DOHH2 (cell line): ENCODE results near the gene SIK2.

Source experiments
- H3F3A ChIP-seq: fragments of 200-600 bp; sonication (generic), shearing (Covaris generic); 2 replicates; pipeline ENCODE4 v1.6.0; 2016; ENCODE audit warnings: antibody characterized with exemption, mild to moderate bottlenecking; ENCODE audit not compliant: control insufficient read depth, insufficient read depth
- H3K27ac ChIP-seq: fragments of 200-600 bp; sonication (generic); 2 replicates; pipeline ENCODE4 v1.5.1; 2014; ENCODE audit warnings: low read depth, mild to moderate bottlenecking, low read length, moderate library complexity
- H3K27me3 ChIP-seq: fragments of 200-600 bp; sonication (generic); 2 replicates; pipeline ENCODE4 v1.6.1; 2014; ENCODE audit warnings: mild to moderate bottlenecking, low read length, mixed read lengths; ENCODE audit not compliant: control insufficient read depth
- H3K36me3 ChIP-seq: fragments of 200-600 bp; sonication (generic); 2 replicates; pipeline ENCODE4 v1.6.1; 2014; ENCODE audit warnings: mild to moderate bottlenecking, low read length, moderate library complexity, mixed read lengths; ENCODE audit not compliant: control insufficient read depth
- H3K4me1 ChIP-seq: fragments of 200-600 bp; sonication (generic); 2 replicates; pipeline ENCODE4 v1.6.1; 2014; ENCODE audit warnings: mild to moderate bottlenecking, low read length, mixed read lengths; ENCODE audit not compliant: control insufficient read depth
- H3K4me2 ChIP-seq: fragments of 200-600 bp; sonication (generic); 2 replicates; pipeline ENCODE4 v1.6.0; 2014; ENCODE audit warnings: mild to moderate bottlenecking, low read length, moderate library complexity
- H3K4me3 ChIP-seq: fragments of 200-600 bp; sonication (generic); 2 replicates; pipeline ENCODE4 v1.5.1; 2014; ENCODE audit warnings: mild to moderate bottlenecking, low read length, mixed read lengths
- H3K79me2 ChIP-seq: fragments of 200-600 bp; sonication (generic); 2 replicates; pipeline ENCODE4 v1.6.1; 2014; ENCODE audit warnings: mild to moderate bottlenecking, low read length, mixed read lengths; ENCODE audit not compliant: control insufficient read depth
- H3K9me2 ChIP-seq: fragments of 200-600 bp; sonication (generic); replicated peaks from 2 replicates; pipeline ENCODE4 v1.6.1; 2014; ENCODE audit warnings: mild to moderate bottlenecking, low read length, mixed read lengths; ENCODE audit not compliant: control insufficient read depth
- H3K9me3 ChIP-seq: fragments of 200-600 bp; sonication (generic); 2 replicates; pipeline ENCODE4 v1.6.1; 2014; ENCODE audit warnings: antibody characterized with exemption, low read length, mixed read lengths; ENCODE audit not compliant: control insufficient read depth, insufficient read depth
- H4K20me1 ChIP-seq: fragments of 200-600 bp; sonication (generic); 2 replicates; pipeline ENCODE4 v1.6.0; 2014; ENCODE audit warnings: low read depth, mild to moderate bottlenecking, antibody characterized with exemption, low read length, moderate library complexity; ENCODE audit not compliant: control insufficient read depth, insufficient read depth
- CTCF ChIP-seq: fragments of 200-600 bp; sonication (generic); IDR thresholded peaks from one replicate; pipeline ENCODE4 v1.5.1; 2014; ENCODE audit warnings: antibody characterized with exemption, mild to moderate bottlenecking, low read depth, low read length; ENCODE audit not compliant: poor library complexity, severe bottlenecking
- EZH2phosphoT487 ChIP-seq: fragments of 200-600 bp; sonication (generic); IDR thresholded peaks from 2 replicates; pipeline ENCODE4 v1.6.1; 2017; ENCODE audit warnings: borderline replicate concordance, mild to moderate bottlenecking, antibody characterized with exemption, low read length, moderate library complexity, mixed read lengths

The SIK2 gene

GRCh38 chr11:111557425-111558111 lies 44.7 kb upstream of the SIK2 start:
- Histone ChIP-seq H3K4me3 (no peak overlapping the region), H4K20me1 (no peaks in the 10 kb centered on the region), H3K9me3 (peaks cover 5% of the 10 kb centered on the region; the same call in 1 of the 2 replicates), H3K9me2 (no peaks in the 10 kb centered on the region), H3K4me2 (no peak overlapping the region), H3K27ac (no peak overlapping the region), H3K79me2 (no peaks in the 10 kb centered on the region), H3K36me3 (no peaks in the 10 kb centered on the region), H3K4me1 (peaks cover 5% of the 10 kb centered on the region; the same call in 1 of the 2 replicates), H3K27me3 (no peaks in the 10 kb centered on the region), H3F3A (no peaks in the 10 kb centered on the region)
- TF ChIP-seq CTCF (no peak), EZH2phosphoT487 (no peak)

GRCh38 chr11:111559800-111560464 lies 42.3 kb upstream of the SIK2 start:
- no peak for TF ChIP-seq CTCF
- no peak for TF ChIP-seq EZH2phosphoT487
- H3K27ac ChIP-seq: no peak overlapping the region
- no peak overlapping the region for H3K4me3 ChIP-seq
- H3K4me2 ChIP-seq: no peak overlapping the region
- H3K9me3 ChIP-seq: peaks cover 5% of the 10 kb centered on the region; the same call in 1 of the 2 replicates
- no peaks in the 10 kb centered on the region for H3F3A ChIP-seq
- no peaks in the 10 kb centered on the region for H3K79me2 ChIP-seq
- H3K27me3 ChIP-seq: no peaks in the 10 kb centered on the region
- no peaks in the 10 kb centered on the region for H3K36me3 ChIP-seq
- H3K9me2 ChIP-seq: no peaks in the 10 kb centered on the region
- H3K4me1 ChIP-seq: peaks cover 5% of the 10 kb centered on the region; the same call in 1 of the 2 replicates
- H4K20me1 ChIP-seq: no peaks in the 10 kb centered on the region

- Histone ChIP-seq H3K27ac (no peak overlapping the region), H3K9me2 (no peaks in the 10 kb centered on the region), H3K4me3 (no peak overlapping the region), H3F3A (no peaks in the 10 kb centered on the region), H3K9me3 (peaks cover 5% of the 10 kb centered on the region; the same call in 1 of the 2 replicates), H3K36me3 (no peaks in the 10 kb centered on the region), H3K4me2 (no peak overlapping the region), H3K79me2 (no peaks in the 10 kb centered on the region), H3K4me1 (no peaks in the 10 kb centered on the region), H4K20me1 (no peaks in the 10 kb centered on the region), H3K27me3 (no peaks in the 10 kb centered on the region)
- TF ChIP-seq CTCF (no peak), EZH2phosphoT487 (no peak)
These were observed 41.4 kb upstream of the SIK2 start for GRCh38 chr11:111560800-111561199.
